Stimulated activated CD4-positive, alpha-beta T cell treated with anti-CD3 and anti-CD28 coated beads, Interleukin-1b, Interleukin-23, amount 100 ng/mL, for 48 hours (primary cell): ENCODE data around the gene ABL1.

Experiments used
- DNase-seq: peaks from one replicate; pipeline ENCODE4 v3.0.0-alpha.2; 2020

The ABL1 gene

GRCh38 chr9:130893341-130894101 is 58.5 kb downstream of the ABL1 start:
- DNase-seq, result no peak

DNA sequence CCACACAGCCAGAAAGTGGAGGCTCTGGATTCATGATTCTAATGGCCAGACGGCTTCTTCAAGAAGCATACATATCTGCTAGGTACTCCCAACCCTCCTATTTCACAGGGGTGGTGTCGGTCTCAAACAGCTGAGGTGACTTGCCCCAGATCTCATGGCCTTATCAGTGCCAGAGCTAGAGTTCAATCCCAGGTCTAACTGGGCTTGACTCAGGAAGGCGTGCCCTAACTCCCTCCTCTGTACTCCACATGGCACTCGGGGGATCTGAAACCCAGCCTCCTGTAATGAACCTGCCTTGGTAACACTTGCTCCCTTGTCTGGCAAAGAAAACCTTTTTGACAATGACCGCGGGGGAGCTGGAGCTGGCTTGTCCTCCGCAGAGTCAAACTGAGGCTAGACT is 59.5 kb downstream of the ABL1 start:
- no peak for DNase-seq

GRCh38 chr9:130895038-130895437 is 60.0 kb downstream of the ABL1 start:
- no peak for DNase-seq

DNA sequence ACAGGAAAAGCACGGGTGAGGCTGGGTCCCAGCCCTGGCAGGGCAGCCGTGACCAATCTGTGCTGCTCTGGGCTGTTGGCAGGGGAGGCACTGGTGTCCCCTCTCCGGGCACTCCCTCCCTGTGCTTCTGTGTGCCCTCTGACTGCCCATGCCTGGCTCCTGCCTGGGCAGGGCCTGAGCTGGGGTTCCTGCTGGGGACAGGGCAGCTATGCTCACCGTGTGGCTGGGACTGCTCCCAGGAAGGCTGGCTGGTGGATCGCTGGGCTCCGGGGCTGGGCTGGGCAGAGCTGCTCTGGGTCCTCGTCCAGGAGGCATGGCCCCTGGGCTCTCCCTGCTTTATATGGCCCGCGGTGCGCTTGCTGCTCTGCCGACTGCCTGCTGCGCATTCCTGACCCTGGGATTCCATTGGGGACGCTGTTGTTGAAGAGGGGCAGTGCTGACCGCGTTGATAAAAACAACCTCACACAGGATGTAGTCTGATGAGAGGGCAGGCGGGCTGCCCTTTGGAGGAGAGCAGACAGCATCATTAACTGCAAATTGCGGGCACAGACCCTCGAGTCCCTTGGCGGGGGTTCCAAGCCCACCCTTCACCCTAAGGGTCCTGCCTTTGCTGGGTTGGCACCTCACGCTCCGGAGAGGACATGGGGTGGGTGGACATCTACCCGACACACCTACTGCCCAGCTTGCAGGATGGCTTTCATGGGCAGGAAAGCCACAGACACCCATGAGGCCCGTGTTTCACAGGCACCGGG is 60.6 kb downstream of the ABL1 start:
- no peak for DNase-seq

DNA sequence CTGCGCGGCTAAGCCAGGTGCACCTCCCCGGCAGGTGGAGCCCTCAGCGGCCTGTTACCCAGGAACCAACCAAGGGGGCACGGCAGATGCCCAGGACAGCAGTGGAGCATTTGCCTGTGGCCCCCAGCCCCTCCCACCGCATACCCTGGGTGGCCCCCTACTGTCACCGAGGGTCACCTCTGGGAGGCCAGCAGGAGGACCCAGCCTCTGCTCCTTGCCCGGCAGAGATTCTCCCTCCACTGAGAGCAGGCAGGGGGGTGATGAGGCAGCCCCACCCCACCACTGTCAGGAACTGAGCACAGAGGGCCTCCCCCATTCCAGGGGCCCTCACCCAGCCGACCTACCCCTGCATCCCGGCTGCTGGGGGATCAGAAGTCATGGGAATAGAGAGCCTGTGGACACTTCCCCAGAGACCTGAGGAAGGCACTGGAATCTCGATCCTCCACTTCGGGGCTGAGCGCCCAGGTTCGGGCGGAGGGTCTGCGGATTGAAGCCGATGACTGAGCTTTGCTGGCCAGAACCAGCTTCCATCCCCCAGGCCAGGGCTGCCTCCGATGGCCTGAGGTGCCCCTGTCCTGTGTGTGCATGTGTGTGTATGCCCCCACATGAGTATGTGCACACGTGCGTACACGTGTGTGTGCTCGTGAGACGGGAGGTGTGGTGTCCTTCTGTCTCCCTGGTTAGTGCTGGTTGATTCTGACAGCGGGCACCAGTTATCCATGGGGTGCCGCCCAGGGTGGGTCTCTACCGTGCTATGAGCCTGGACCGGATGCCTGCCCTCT is 61.4 kb downstream of the ABL1 start, which contains the start of gene QRFP:
Gene QRFP, minus strand, starts transcription at position 580 of the 782 bp plus-strand sequence. CDS start 2,974 bp downstream, outside the sequence.
- no peak for DNase-seq

GRCh38 chr9:130897105-130897751 is 62.2 kb downstream of the ABL1 start:
- no peak for DNase-seq

GRCh38 chr9:130897848-130898551 is 62.9 kb downstream of the ABL1 start:
- no peak for DNase-seq

GRCh38 chr9:130898552-130898852 is 63.4 kb downstream of the ABL1 start:
- no peak for DNase-seq

GRCh38 chr9:130899051-130899748 is 64.1 kb downstream of the ABL1 start:
- no peak for DNase-seq

DNA sequence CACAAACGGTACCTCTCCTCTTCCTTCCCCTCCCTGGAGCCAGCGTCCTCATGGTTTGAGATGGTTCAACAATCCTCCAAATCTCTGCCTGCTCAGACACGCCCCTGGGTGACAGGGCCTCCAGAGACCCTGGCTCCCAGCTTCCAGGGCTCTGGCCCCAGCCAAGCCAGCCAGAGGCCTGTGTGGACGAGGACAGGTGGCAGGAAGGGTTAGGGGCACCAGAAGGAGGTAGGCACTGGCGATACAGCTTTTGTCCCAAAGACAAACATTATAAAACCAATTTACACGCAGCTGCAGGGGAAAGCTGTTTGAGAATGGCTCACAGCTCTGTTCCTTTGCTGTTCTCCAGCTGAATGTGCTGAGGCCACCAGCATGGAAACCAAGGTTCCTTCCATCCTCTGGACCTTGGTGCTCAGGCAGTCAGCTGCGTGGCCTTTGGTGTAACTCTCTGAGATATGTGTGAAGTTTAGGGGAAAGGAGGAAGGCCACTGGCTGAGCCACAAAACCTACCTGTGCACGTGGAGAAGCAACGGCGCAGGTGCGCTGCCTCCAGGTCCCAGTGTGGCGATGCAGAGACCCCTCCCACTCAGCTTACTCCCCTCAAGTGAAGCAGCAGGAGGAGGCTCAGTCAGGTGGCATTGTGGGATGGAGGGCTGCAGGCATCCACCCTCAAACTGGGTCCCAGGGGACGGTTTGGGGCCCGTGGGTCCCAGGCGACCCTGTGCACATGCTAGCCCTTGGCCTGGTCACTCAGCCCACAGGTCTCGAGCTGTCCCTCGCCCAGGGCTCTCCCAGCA is 65.8 kb downstream of the ABL1 start:
- DNase-seq, result no peak

DNA sequence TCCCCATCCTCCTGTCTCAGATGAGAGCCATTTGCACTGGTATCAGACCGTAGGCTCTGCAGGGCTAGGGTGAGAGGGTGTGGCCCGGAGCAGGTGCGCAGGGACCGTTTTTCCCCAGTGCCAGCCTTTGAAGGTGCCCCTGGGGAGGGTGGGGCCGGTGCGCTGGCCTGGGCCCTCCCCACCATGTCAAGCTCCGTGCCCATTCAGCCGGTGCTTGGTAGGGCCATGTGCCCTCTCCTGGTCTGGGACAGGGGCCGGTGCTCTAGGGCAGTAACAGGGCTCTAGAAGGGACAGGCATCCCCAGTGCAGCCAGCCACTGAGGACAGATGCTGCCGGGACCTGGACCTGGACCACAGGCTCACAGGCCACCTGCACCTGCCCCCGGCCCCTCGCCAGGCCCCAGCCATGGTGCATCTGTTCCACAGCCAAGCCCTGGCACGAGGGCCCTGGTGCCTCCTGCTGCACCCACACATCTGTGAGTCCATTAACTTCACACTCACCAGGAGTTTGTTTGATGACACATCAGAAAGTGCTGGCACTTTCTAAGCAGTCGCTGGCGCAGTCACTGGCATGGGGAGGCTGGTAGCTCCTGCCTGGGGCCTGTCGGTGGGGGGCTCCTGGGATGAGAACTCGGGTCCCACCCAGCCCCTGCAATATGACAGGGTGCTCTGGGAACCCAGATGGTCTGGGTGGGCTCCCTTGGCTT is 66.6 kb downstream of the ABL1 start:
- no peak for DNase-seq

- no peak for DNase-seq
Observed at GRCh38 chr9:130902204-130903185, 67.4 kb downstream of the ABL1 start.

DNA sequence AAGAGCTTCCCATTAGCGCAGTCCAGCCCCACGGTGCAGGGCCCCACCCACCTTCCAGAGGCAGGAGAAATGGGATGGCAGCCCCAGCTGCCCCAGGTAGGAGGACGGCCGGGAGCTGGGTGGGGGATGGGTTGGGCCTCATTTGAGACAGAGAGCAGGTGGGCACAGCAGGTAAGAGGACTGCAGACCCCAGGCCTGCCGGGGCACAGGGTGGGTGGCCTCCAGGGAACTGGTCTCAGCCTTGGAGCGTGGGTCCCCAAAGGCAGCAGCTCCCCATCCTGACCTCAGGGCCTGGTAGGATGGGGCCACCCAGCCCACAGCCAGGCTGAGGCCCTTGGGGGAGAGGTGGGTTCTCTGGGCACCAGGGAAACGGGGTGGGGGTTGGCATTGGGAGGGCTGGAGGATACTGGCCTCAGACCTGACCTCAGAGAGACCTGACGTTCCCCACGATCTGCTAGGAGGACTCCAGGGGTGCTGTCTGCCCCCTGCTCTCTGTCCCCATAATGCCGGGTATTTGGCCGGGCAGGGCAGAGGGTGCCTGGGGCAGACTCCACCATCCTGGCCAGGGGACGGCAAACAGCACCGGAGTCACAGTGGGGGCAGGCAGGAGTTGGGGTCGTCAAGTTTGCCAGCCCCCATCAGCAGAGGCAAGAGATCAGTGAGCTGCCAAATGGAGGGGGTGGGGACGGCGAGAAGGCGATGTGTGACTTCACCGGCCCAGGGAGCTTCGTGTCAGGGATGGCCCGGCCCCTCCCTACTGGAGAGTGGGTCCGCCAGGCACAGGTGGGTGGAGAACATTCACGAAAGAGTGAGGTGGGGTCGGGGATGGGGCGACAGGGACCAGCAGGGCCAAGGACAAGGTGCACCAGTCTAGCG is 68.4 kb downstream of the ABL1 start:
- DNase-seq, result no peak

GRCh38 chr9:130904070-130905044 is 69.3 kb downstream of the ABL1 start:
- no peak for DNase-seq

- no peak for DNase-seq
Observed at GRCh38 chr9:130905125-130905901, 70.3 kb downstream of the ABL1 start.
